ENCODE measurements around the gene POLE3.
"Not testable (repeated sequence)": the region's sequence is repeated elsewhere in the genome, so short reads cannot be mapped to it uniquely, and the experiment has no call there.

Gene POLE3

GRCh38 chr9:113401027-113401792, 9.3 kb downstream of the POLE3 start, which contains the start of gene ALAD:
Gene ALAD, minus strand, starts transcription at chr9:113401284. Its CDS starts 7,725 bp downstream, at chr9:113393559.
- peak; percentile 96 to 98 for DNase-seq

DNA sequence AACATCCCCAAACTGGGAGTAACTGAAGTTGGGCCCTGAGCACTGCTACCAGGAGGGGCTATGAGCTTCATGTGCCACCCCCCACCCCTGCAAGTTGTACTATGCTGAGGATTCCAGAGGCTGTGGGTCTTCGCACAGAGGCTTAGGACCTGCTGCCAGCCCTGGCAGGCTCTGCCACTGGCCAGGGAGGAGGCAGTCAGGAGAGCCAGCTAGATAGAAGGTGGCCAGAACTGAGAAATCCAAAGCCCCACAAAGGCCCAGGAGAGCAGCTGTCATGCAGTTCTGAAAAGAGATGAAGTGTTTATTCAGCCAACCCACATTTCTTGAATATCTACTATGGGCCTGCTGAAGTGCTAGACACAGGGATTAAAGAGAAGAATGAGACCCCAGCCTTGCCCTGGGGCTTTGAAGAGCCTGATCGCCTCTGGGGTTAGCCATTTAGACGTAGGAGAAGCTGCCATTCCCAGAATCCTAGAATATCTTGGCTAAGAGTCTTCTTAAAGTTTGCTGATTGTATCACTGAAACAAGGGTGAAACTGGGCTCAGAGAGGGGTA, 10.8 kb downstream of the POLE3 start:
- DNase-seq = no peak

DNA sequence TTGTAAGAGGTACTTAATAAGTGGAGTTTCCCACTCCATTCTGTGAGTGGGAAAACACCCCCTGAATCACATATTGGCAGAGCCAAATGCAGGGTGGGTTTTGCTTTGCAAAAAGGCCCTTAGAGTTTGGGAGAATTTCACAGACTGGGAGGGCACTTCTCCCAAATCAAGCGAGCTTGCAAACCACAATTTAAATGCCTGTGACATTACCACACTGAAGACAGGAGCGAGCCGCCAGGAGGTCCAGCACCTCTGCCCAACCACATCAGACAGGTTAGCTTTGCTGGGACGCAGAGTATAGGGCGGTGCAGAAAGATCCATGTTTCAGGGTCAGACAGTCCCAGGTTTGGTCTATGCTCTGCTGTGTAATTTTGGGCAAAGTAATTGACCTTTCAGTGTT, 11.7 kb downstream of the POLE3 start:
- no peak for DNase-seq

DNA sequence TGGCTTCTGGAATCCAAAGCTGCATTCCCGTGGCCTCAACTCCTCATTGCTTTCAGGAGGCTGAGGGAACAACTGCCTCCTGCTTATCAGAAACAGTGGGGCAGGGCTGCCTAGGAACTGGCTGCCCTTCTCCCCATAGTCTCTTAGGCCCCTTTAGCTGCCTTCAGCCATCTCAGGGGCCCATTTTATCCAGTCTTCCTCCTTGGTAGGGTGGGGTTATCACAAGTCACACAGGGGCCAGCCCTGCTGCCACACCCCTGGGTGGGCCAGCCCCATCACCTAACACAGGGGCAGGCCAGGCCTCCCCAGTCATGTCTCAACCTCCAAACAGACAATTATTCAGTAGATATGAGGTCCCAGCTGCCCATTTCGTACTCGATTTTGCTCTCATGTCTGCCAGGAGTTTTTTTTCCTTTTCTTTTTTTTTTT, 13.3 kb downstream of the POLE3 start:
- DNase-seq = no peak

- no peak for DNase-seq
Observed at GRCh38 chr9:113395000-113395861, 15.2 kb downstream of the POLE3 start.

GRCh38 chr9:113393281-113393680, 17.2 kb downstream of the POLE3 start:
- DNase-seq = no peak

DNA sequence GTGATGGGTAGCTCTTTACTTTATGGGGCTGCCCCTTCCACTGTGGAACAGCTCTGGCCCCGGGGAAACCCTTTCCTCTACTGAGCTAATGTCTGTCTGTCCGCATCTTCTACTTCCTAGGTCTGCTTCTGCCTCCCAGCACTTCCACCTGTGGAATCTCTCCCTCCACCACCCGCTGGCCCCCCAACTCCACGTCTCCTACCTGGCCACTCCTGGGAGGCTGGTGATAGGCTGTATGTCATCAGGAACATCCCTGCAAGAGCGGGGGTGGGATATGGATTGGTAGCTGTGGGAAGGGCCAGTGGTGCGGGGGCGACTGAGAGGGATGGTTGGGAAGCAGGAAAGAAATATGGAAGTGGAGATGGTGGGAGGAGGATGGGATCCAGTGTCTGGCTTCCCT, 18.6 kb downstream of the POLE3 start:
- DNase-seq = no peak

GRCh38 chr9:113390192-113390960, 20.1 kb downstream of the POLE3 start:
- DNase-seq = no peak

DNA sequence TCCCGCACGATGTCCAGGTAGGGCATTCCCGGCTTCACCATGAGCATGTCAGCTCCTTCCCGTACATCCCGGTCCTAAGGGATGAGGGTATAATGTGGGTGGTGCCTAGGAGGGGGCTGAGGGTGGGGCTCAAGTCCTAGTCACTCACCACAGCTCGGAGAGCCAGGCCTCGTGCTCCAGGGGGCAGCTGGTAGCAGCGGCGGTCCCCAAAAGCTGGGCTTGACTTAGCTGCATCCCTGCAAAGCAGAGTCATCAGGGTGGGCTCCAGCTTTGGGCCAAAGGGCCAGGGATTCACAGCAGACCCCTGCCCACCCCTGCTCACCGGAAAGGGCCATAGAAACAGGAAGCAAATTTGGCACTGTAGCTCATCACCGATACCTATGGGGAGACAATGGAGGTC, 21.0 kb downstream of the POLE3 start:
- DNase-seq = no peak

GRCh38 chr9:113388833-113389232, 21.6 kb downstream of the POLE3 start:
- DNase-seq = no peak

- no peak for DNase-seq
Observed at GRCh38 chr9:113387560-113388230, 22.8 kb downstream of the POLE3 start.

- no peak for DNase-seq
Observed at GRCh38 chr9:113386571-113387393, 23.7 kb downstream of the POLE3 start.

DNA sequence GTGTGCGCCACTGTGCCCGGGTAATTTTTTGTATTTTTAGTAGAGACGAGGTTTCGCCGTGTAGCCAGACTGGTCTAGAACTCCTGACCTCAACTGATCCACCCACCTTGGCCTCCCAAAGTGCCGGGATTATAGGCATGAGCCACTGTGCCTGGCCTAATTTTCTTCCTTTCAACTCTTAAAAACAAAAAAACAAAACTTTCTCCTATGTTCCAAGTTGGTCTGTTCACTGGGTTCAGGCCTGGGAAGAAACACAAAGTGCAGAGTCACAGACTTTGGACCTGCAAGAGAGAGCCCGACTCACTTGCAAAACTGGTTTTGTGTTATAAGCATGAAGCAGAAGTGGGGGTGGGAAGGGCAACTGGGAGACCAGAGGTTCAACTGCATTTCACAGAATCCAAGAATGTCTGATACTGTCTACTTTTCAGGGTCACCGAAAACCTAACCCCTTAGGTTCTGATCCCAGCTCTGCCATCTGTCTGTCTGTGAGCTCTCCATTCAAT, 28.5 kb downstream of the POLE3 start:
- DNase-seq = no peak

- DNase-seq = not testable (repeated sequence)
Observed at GRCh38 chr9:113381441-113381840, 29.0 kb downstream of the POLE3 start.

GRCh38 chr9:113380869-113381378, 29.6 kb downstream of the POLE3 start:
- no peak for DNase-seq

- DNase-seq = not testable (repeated sequence)
Observed at GRCh38 chr9:113379829-113380210, 30.7 kb downstream of the POLE3 start.

GRCh38 chr9:113379094-113379828, 31.2 kb downstream of the POLE3 start:
- not testable (repeated sequence) for DNase-seq

DNA sequence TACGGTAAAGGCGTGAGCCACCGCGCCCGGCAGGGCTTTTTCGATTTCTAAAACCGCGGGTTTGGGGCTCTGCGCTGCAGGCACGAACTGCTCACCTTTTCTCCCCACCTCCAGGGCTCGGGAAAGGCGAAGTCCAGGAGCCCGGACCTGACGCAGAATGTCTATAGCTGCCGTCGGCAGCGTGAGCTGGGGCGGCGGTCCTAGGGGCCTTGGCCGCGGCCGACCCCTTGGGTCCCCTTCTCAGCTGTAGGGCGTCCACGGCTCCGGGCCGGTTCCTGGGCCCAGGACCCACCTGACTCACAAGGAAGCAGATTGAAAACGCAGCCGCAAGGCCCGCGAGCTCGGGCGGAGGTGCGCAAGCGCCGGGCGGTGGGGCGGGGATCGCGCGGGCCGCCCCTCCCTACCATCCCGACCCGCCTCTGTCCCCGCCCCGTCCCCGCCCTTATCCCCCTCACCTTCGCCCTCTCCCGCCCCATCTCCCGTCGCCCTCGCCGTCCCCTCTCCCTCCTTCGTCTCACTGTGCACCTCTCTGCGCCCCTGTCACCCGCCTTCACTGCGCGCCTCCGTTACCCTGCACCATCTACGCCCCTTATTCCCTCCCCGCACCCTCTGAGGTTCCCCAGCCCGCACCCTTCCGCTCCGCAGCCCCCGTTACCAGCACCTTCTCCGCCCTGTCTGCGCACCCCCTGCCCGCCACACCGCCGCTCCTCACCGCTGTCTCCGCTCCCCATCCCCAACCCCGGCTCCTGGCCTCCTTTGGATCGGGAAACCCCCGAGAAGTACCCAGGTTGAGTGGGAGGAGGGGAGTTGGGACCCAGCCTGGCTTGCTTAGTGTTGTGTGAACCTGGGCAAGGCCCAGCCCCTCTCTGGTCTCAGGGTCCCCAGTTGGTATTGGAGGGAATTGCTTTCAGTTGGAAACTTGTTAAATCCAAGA, 33.6 kb downstream of the POLE3 start, which contains the start of gene HDHD3:
Gene HDHD3 (minus strand): TSS at position 353 of the 934 bp plus-strand sequence. CDS start 2,632 bp downstream, outside the sequence.
- DNase-seq = peak; percentile 49 to 73

All from SW 1271 (cell line).